Astrocyte of the spinal cord (primary cell): ENCODE results near the gene DYNLT5.
A peak's percentile ranks its signal among the peaks of the same experiment; 100 is the strongest.

Source experiments
- DNase-seq: peaks from one replicate; pipeline ENCODE4 v3.0.0; 2011; ENCODE audit warnings: low read depth, low spot score
- H3K4me3 ChIP-seq: 2 replicates; pipeline ENCODE4 v1.5.1; 2011; ENCODE audit warnings: low read depth, mild to moderate bottlenecking, low read length, moderate library complexity
- CTCF ChIP-seq: IDR thresholded peaks from 2 replicates; pipeline ENCODE4 v1.5.1; 2012; ENCODE audit warnings: low read depth, mild to moderate bottlenecking, low read length, inconsistent platforms
- in situ Hi-C: cut with HindIII; loops from 2 replicates; pipeline ENCODE4 v1.10.0; 2017; ENCODE audit warnings: low sequenced_read_pairs

Gene DYNLT5

GRCh38 chr1:66750577-66750976 is 1.7 kb upstream of the DYNLT5 start:
- no peak for DNase-seq
- in situ Hi-C loops = no loop called here

GRCh38 chr1:66751160-66751559 is 1.1 kb upstream of the DYNLT5 start:
- no peak for TF ChIP-seq CTCF
- in situ Hi-C loops = no loop called here
- DNase-seq = no peak
- H3K4me3 ChIP-seq = no peak overlapping the region

More at GRCh38 chr1:66750577-66750976, 1.7 kb upstream of the DYNLT5 start:
- no peak for TF ChIP-seq CTCF
- no peak overlapping the region for H3K4me3 ChIP-seq

GRCh38 chr1:66752671-66753371 is 562 bp downstream of the DYNLT5 start:
- peak overlapping the region; percentile 43 for H3K4me3 ChIP-seq
- DNase-seq = no peak
- TF ChIP-seq CTCF = no peak
- in situ Hi-C loops = no loop called here

- no peak for DNase-seq
- in situ Hi-C loops = no loop called here
- no peak overlapping the region for H3K4me3 ChIP-seq
- no peak for TF ChIP-seq CTCF
Observed at GRCh38 chr1:66757722-66758240, 5.5 kb downstream of the DYNLT5 start.

GRCh38 chr1:66758241-66758755 is 6.0 kb downstream of the DYNLT5 start:
- no peak for DNase-seq
- H3K4me3 ChIP-seq = no peak overlapping the region
- no peak for TF ChIP-seq CTCF
- in situ Hi-C loops = no loop called here

- in situ Hi-C loops = no loop called here
- H3K4me3 ChIP-seq = no peak overlapping the region
- TF ChIP-seq CTCF = no peak
- DNase-seq = no peak
Observed at GRCh38 chr1:66760506-66760905, 8.2 kb downstream of the DYNLT5 start.
